ENCODE results near the gene KCNAB2. TPM values are rescaled to one million over a fixed set of nuclear protein-coding genes. Genes with fewer than 3 reads are reported as not detected.

KCNAB2 gene
- total and polyA plus RNA-seq, 2 experiments from 2014 or later: 3.9 to 4.8 TPM

- H3K9ac ChIP-seq: no peak overlapping the region
- H3K79me2 ChIP-seq (ENCODE audit: insufficient read depth): no peaks in the 10 kb centered on the region
- peaks cover 6% of the 10 kb centered on the region; the same call in 1 of the 2 replicates for H3F3A ChIP-seq (ENCODE audit: insufficient read depth)
- TF ChIP-seq EZH2 (IDR thresholded peaks at IDR 0.05; ENCODE audit: insufficient read depth, poor library complexity, severe bottlenecking) (no peak), EZH2phosphoT487 (IDR thresholded peaks at IDR 0.05; ENCODE audit: insufficient read depth, low read depth) (no peak)
- H2AFZ ChIP-seq: no peak overlapping the region
- no peaks in the 10 kb centered on the region for H3K9me3 ChIP-seq (ENCODE audit: low read depth)
- no peak for DNase-seq
- H4K20me1 ChIP-seq (ENCODE audit: insufficient read depth): no peaks in the 10 kb centered on the region
- H3K4me1 ChIP-seq (ENCODE audit: insufficient read depth): no peaks in the 10 kb centered on the region
- no peaks in the 10 kb centered on the region for H3K27me3 ChIP-seq (replicated peaks; ENCODE audit: insufficient read depth)
- H3K27ac ChIP-seq: no peak overlapping the region
- no peaks in the 10 kb centered on the region for H3K9me2 ChIP-seq (ENCODE audit: insufficient read depth)
- H3K4me2 ChIP-seq (ENCODE audit: unreplicated experiment): no peak overlapping the region
- H3K36me3 ChIP-seq (ENCODE audit: low read depth): no peaks in the 10 kb centered on the region
- 86 to 91% methylated on average over 23 of the region's 23 CpGs for WGBS, 2 experiments (ENCODE audit: low coverage in 1 of 2, low lambda C conversion rate in 2 of 2, missing lambda C conversion rate in 2 of 2)
- in situ Hi-C loops (cut with MboI): loop anchor here (25.0 kb wide), 1 partner anchor 286 kb away; no protein-coding TSS in a partner anchor
- no peak overlapping the region for H3K4me3 ChIP-seq
These were observed 5.7 kb downstream of the KCNAB2 start for GRCh38 chr1:6051423-6051822.

- H4K20me1 ChIP-seq (ENCODE audit: insufficient read depth): no peaks in the 10 kb centered on the region
- H3K4me3 ChIP-seq: no peak overlapping the region
- 3 to 4% methylated on average over 16 of the region's 16 CpGs for WGBS, 2 experiments (ENCODE audit: low coverage in 1 of 2, low lambda C conversion rate in 2 of 2, missing lambda C conversion rate in 2 of 2)
- H2AFZ ChIP-seq: no peak overlapping the region
- no peak overlapping the region for H3K27ac ChIP-seq
- no peaks in the 10 kb centered on the region for H3K27me3 ChIP-seq (replicated peaks; ENCODE audit: insufficient read depth)
- no peaks in the 10 kb centered on the region for H3K36me3 ChIP-seq (ENCODE audit: low read depth)
- H3F3A ChIP-seq (ENCODE audit: insufficient read depth): peaks cover 6% of the 10 kb centered on the region; the same call in 1 of the 2 replicates
- in situ Hi-C loops (cut with MboI): loop anchor here (25.0 kb wide), 1 partner anchor 285 kb away; no protein-coding TSS in a partner anchor
- no peaks in the 10 kb centered on the region for H3K9me2 ChIP-seq (ENCODE audit: insufficient read depth)
- peak; percentile 73 for DNase-seq
- H3K9ac ChIP-seq: no peak overlapping the region
- no peaks in the 10 kb centered on the region for H3K4me1 ChIP-seq (ENCODE audit: insufficient read depth)
- TF ChIP-seq EZH2 (IDR thresholded peaks at IDR 0.05; ENCODE audit: insufficient read depth, poor library complexity, severe bottlenecking) (no peak), EZH2phosphoT487 (IDR thresholded peaks at IDR 0.05; ENCODE audit: insufficient read depth, low read depth) (no peak)
- no peaks in the 10 kb centered on the region for H3K9me3 ChIP-seq (ENCODE audit: low read depth)
- H3K79me2 ChIP-seq (ENCODE audit: insufficient read depth): no peaks in the 10 kb centered on the region
- no peak overlapping the region for H3K4me2 ChIP-seq (ENCODE audit: unreplicated experiment)
These were observed 7.0 kb downstream of the KCNAB2 start for GRCh38 chr1:6052543-6053205.

GRCh38 chr1:6053206-6053546 lies 7.5 kb downstream of the KCNAB2 start:
- H3K4me1 ChIP-seq (ENCODE audit: insufficient read depth): no peaks in the 10 kb centered on the region
- no peaks in the 10 kb centered on the region for H3K9me2 ChIP-seq (ENCODE audit: insufficient read depth)
- H3F3A ChIP-seq (ENCODE audit: insufficient read depth): peaks cover 6% of the 10 kb centered on the region; the same call in 1 of the 2 replicates
- no peak overlapping the region for H3K4me2 ChIP-seq (ENCODE audit: unreplicated experiment)
- H3K9ac ChIP-seq: no peak overlapping the region
- H3K27ac ChIP-seq: no peak overlapping the region
- H3K9me3 ChIP-seq (ENCODE audit: low read depth): no peaks in the 10 kb centered on the region
- H3K27me3 ChIP-seq (replicated peaks; ENCODE audit: insufficient read depth): no peaks in the 10 kb centered on the region
- no peak for DNase-seq
- TF ChIP-seq EZH2phosphoT487 (IDR thresholded peaks at IDR 0.05; ENCODE audit: insufficient read depth, low read depth): no peak
- no peak for TF ChIP-seq EZH2 (IDR thresholded peaks at IDR 0.05; ENCODE audit: insufficient read depth, poor library complexity, severe bottlenecking)
- WGBS, 2 experiments (ENCODE audit: low coverage in 1 of 2, low lambda C conversion rate in 2 of 2, missing lambda C conversion rate in 2 of 2): 21 to 23% methylated on average over 8 of the region's 8 CpGs
- H2AFZ ChIP-seq: no peak overlapping the region
- H3K4me3 ChIP-seq: no peak overlapping the region
- no peaks in the 10 kb centered on the region for H3K36me3 ChIP-seq (ENCODE audit: low read depth)
- H3K79me2 ChIP-seq (ENCODE audit: insufficient read depth): no peaks in the 10 kb centered on the region
- in situ Hi-C loops (cut with MboI): loop anchor here (25.0 kb wide), 1 partner anchor 284 kb away; no protein-coding TSS in a partner anchor
- no peaks in the 10 kb centered on the region for H4K20me1 ChIP-seq (ENCODE audit: insufficient read depth)

- Histone ChIP-seq H3K4me3 (no peak overlapping the region), H3K79me2 (ENCODE audit: insufficient read depth) (no peaks in the 10 kb centered on the region), H3K4me2 (ENCODE audit: unreplicated experiment) (no peak overlapping the region), H3K9me2 (ENCODE audit: insufficient read depth) (no peaks in the 10 kb centered on the region), H3K4me1 (ENCODE audit: insufficient read depth) (no peaks in the 10 kb centered on the region), H3K27ac (no peak overlapping the region), H2AFZ (no peak overlapping the region), H3K9me3 (ENCODE audit: low read depth) (no peaks in the 10 kb centered on the region), H3K36me3 (ENCODE audit: low read depth) (no peaks in the 10 kb centered on the region), H4K20me1 (ENCODE audit: insufficient read depth) (no peaks in the 10 kb centered on the region), H3K27me3 (replicated peaks; ENCODE audit: insufficient read depth) (no peaks in the 10 kb centered on the region), H3K9ac (no peak overlapping the region), H3F3A (ENCODE audit: insufficient read depth) (peaks cover 6% of the 10 kb centered on the region; the same call in 1 of the 2 replicates)
- TF ChIP-seq EZH2 (IDR thresholded peaks at IDR 0.05; ENCODE audit: insufficient read depth, poor library complexity, severe bottlenecking): no peak
- in situ Hi-C loops (cut with MboI): loop anchor here (25.0 kb wide), 1 partner anchor 283 kb away; no protein-coding TSS in a partner anchor
- no peak for DNase-seq
- 68 to 69% methylated on average over 6 of the region's 6 CpGs for whole genome bisulfite sequencing, 2 experiments (ENCODE audit: low coverage in 1 of 2, low lambda C conversion rate in 2 of 2, missing lambda C conversion rate in 2 of 2)
These were observed 8.9 kb downstream of the KCNAB2 start for GRCh38 chr1:6054596-6054995.

All from GM23248 (cell line).